GM18505 (cell line): ENCODE measurements around the gene PCED1B.
"Not testable (repeated sequence)": the region's sequence is repeated elsewhere in the genome, so short reads cannot be mapped to it uniquely, and the experiment has no call there.

ENCODE experiments used
- ATAC-seq: cut with Tn5 transposase; IDR thresholded peaks from one replicate; pipeline ENCODE4 v1.9.1; 2021; ENCODE audit not compliant: unreplicated experiment
- POLR2A ChIP-seq: IDR thresholded peaks from 4 replicates; pipeline ENCODE4 v1.6.1; 2011; ENCODE audit warnings: borderline replicate concordance; ENCODE audit not compliant: insufficient read depth, insufficient read length; ENCODE audit errors: extremely low read depth

PCED1B gene

GRCh38 chr12:47052274-47052673, 27.1 kb upstream of the PCED1B start:
- no peak for TF ChIP-seq POLR2A
- no peak for ATAC-seq

- TF ChIP-seq POLR2A, result no peak
- no peak for ATAC-seq
These were observed 25.5 kb upstream of the PCED1B start for GRCh38 chr12:47053961-47054360.

DNA sequence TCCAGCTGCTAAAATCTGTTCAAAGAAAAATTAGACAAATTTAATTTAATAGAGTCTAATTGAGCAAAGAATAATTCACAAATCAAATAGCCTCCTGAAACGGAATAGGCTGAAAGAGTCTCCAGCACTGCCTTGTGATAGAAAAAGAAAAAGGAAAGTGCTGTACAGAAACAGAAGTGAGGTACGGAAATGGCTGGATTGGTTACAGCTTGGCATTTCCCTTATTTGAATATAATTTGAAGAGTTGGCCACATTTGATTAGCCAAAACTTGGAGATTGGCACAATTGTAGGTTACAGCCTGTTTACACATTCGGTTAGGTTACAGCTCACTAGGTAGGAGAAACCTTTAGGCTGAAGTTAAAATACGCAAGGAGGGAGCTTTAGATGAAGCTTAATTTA, 24.8 kb upstream of the PCED1B start:
- no peak for TF ChIP-seq POLR2A
- no peak for ATAC-seq

GRCh38 chr12:47055856-47056255, 23.6 kb upstream of the PCED1B start:
- not testable (repeated sequence) for ATAC-seq

GRCh38 chr12:47056944-47057343, 22.5 kb upstream of the PCED1B start:
- not testable (repeated sequence) for ATAC-seq

- ATAC-seq, result not testable (repeated sequence)
These were observed 20.8 kb upstream of the PCED1B start for GRCh38 chr12:47058640-47059039.

- no peak for TF ChIP-seq POLR2A
- ATAC-seq, result no peak
These were observed 13.9 kb upstream of the PCED1B start for GRCh38 chr12:47065546-47065945.

- ATAC-seq, result no peak
- TF ChIP-seq POLR2A, result no peak
These were observed 13.0 kb upstream of the PCED1B start for GRCh38 chr12:47066278-47067025.

- no peak for ATAC-seq
- TF ChIP-seq POLR2A, result no peak
These were observed 12.2 kb upstream of the PCED1B start for GRCh38 chr12:47067176-47067575.

GRCh38 chr12:47067771-47068431, 11.5 kb upstream of the PCED1B start:
- ATAC-seq, result no peak
- TF ChIP-seq POLR2A, result no peak

DNA sequence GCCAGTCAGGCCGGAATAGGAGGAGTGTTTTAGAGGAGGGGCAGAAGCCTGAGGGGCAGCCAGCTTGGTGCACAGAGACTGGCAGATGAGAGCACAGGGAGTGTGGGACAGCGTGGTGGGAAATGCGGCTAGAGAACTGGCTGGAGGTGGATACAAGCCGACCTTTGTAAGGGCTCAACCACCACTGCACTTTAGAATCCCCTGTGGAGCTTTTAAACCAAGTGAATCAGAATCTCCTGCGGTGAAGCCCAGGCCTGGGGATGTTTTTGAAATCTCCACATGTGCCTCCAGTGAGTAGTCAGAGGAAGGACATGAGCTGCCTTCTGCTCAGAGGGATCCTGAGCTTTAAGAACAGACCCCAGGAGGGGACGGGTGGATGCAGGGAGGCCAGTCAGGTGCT, 10.9 kb upstream of the PCED1B start:
- ATAC-seq, result no peak
- TF ChIP-seq POLR2A, result no peak

GRCh38 chr12:47070310-47070709, 9.1 kb upstream of the PCED1B start:
- TF ChIP-seq POLR2A, result no peak
- no peak for ATAC-seq

DNA sequence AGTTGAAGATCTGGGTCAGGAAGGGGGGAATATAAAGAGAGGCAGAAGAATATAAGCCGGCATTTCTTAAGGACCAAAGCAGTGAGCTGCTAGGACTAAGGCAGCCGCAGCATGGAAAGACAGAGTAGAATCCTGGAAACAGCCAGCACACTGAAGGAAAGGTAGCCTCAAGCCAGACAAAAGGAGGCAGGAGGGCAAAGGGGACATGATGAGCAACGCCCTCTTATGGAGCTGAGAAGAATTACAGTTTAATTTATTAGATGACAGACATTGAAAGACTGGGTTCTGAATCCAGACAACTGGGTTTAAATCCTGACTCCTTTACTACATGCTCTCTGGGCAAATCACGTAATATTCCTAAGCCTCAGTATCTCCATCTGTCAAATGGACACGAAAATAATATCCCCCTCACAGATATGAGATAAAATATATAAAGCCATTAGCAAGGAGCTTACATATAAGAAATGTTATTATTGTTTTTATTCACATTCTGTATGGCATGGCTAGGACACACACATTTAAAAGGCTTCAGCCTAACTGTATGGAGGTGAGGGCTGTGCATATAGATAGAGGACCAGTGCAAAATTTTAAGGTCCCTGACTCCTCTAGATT, 8.1 kb upstream of the PCED1B start:
- no peak for ATAC-seq
- TF ChIP-seq POLR2A, result no peak

- no peak for ATAC-seq
- TF ChIP-seq POLR2A, result no peak
These were observed 5.5 kb upstream of the PCED1B start for GRCh38 chr12:47073951-47074350.
